ENCODE results near the gene ACTN3.

ACTN3 gene

GRCh38 chr11:66550887-66551286 lies 4.2 kb downstream of the ACTN3 start:
- no peaks in the 10 kb centered on the region for H3K36me3 ChIP-seq (ENCODE audit: insufficient read depth, insufficient read length, low read length)
- no peak for TF ChIP-seq YY1 (IDR thresholded peaks at IDR 0.05; ENCODE audit: insufficient read depth, insufficient read length)

GRCh38 chr11:66554602-66555001 lies 7.9 kb downstream of the ACTN3 start:
- no peak for DNase-seq (ENCODE audit: low read depth, low spot score)
- TF ChIP-seq SUZ12 (IDR thresholded peaks at IDR 0.05; ENCODE audit: extremely low read depth, insufficient read depth, insufficient read length): no peak
- no peak for TF ChIP-seq ZNF274 (IDR thresholded peaks at IDR 0.05; ENCODE audit: low read depth, low read length)
- TF ChIP-seq YY1 (IDR thresholded peaks at IDR 0.05; ENCODE audit: insufficient read depth, insufficient read length): no peak
- Histone ChIP-seq H3K4me1 (ENCODE audit: insufficient read depth, insufficient read length) (peaks cover 9% of the 10 kb centered on the region), H3K36me3 (ENCODE audit: insufficient read depth, insufficient read length, low read length) (no peaks in the 10 kb centered on the region), H3K9ac (ENCODE audit: insufficient read length, low read depth) (no peak overlapping the region), H3K9me3 (ENCODE audit: insufficient read depth, low read length) (no peaks in the 10 kb centered on the region), H3K27me3 (ENCODE audit: insufficient read depth, insufficient read length) (no peaks in the 10 kb centered on the region), H3K4me3 (ENCODE audit: insufficient read length, low read depth) (no peak overlapping the region)

More at GRCh38 chr11:66550887-66551286, 4.2 kb downstream of the ACTN3 start:
- DNase-seq (ENCODE audit: low read depth, low spot score): no peak
- peaks cover 7% of the 10 kb centered on the region for H3K4me1 ChIP-seq (ENCODE audit: insufficient read depth, insufficient read length)
- no peak overlapping the region for H3K9ac ChIP-seq (ENCODE audit: insufficient read length, low read depth)
- no peaks in the 10 kb centered on the region for H3K27me3 ChIP-seq (ENCODE audit: insufficient read depth, insufficient read length)
- no peaks in the 10 kb centered on the region for H3K9me3 ChIP-seq (ENCODE audit: insufficient read depth, low read length)
- no peak overlapping the region for H3K4me3 ChIP-seq (ENCODE audit: insufficient read length, low read depth)

DNA sequence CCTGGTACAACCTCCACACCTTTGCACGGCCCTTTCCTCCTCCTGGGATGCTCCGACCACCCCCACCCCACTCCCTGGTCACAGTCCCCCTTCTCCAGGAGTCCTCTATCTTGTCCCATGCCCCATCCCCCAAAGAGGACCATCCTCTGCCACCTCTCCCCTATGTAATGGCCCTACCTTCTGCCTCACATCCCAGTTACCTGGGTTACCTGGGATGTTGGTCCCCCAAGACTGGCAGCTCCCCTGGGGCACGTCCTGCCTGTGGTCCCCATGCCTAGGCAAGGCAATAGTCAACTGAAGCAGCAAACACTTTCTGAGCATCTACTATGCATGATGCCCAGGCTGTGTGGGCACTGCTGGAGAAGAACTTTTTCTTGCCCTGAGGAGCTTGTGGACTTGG lies 8.7 kb downstream of the ACTN3 start:
- H3K9ac ChIP-seq (ENCODE audit: insufficient read length, low read depth): no peak overlapping the region
- peaks cover 9% of the 10 kb centered on the region for H3K4me1 ChIP-seq (ENCODE audit: insufficient read depth, insufficient read length)
- TF ChIP-seq ZNF274 (IDR thresholded peaks at IDR 0.05; ENCODE audit: low read depth, low read length) (no peak), SUZ12 (IDR thresholded peaks at IDR 0.05; ENCODE audit: extremely low read depth, insufficient read depth, insufficient read length) (no peak), YY1 (IDR thresholded peaks at IDR 0.05; ENCODE audit: insufficient read depth, insufficient read length) (no peak)
- no peak for DNase-seq (ENCODE audit: low read depth, low spot score)
- H3K9me3 ChIP-seq (ENCODE audit: insufficient read depth, low read length): no peaks in the 10 kb centered on the region
- H3K4me3 ChIP-seq (ENCODE audit: insufficient read length, low read depth): no peak overlapping the region
- no peaks in the 10 kb centered on the region for H3K36me3 ChIP-seq (ENCODE audit: insufficient read depth, insufficient read length, low read length)
- H3K27me3 ChIP-seq (ENCODE audit: insufficient read depth, insufficient read length): no peaks in the 10 kb centered on the region

DNA sequence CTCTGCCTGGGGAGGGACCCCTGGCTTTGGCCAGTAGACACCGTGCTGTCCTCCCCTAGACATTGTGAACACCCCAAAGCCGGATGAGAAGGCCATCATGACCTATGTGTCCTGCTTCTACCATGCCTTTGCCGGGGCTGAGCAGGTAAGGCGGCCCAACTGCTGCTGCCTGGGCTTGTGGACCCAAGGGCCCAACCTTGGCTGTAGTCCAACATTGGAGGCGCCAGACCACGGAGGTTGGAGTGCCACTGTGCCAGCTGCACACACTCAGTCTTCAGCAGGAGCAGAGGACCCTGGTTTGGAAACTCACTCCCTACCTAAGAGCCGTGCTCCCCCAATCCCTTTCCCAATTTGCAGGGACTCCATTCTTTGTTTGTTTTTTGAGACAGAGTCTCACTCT lies 9.4 kb downstream of the ACTN3 start:
- H3K9ac ChIP-seq (ENCODE audit: insufficient read length, low read depth): no peak overlapping the region
- no peaks in the 10 kb centered on the region for H3K27me3 ChIP-seq (ENCODE audit: insufficient read depth, insufficient read length)
- no peak overlapping the region for H3K4me3 ChIP-seq (ENCODE audit: insufficient read length, low read depth)
- DNase-seq (ENCODE audit: low read depth, low spot score): no peak
- TF ChIP-seq ZNF274 (IDR thresholded peaks at IDR 0.05; ENCODE audit: low read depth, low read length) (no peak), YY1 (IDR thresholded peaks at IDR 0.05; ENCODE audit: insufficient read depth, insufficient read length) (no peak), SUZ12 (IDR thresholded peaks at IDR 0.05; ENCODE audit: extremely low read depth, insufficient read depth, insufficient read length) (no peak)
- no peaks in the 10 kb centered on the region for H3K36me3 ChIP-seq (ENCODE audit: insufficient read depth, insufficient read length, low read length)
- peaks cover 8% of the 10 kb centered on the region for H3K4me1 ChIP-seq (ENCODE audit: insufficient read depth, insufficient read length)
- H3K9me3 ChIP-seq (ENCODE audit: insufficient read depth, low read length): no peaks in the 10 kb centered on the region

DNA sequence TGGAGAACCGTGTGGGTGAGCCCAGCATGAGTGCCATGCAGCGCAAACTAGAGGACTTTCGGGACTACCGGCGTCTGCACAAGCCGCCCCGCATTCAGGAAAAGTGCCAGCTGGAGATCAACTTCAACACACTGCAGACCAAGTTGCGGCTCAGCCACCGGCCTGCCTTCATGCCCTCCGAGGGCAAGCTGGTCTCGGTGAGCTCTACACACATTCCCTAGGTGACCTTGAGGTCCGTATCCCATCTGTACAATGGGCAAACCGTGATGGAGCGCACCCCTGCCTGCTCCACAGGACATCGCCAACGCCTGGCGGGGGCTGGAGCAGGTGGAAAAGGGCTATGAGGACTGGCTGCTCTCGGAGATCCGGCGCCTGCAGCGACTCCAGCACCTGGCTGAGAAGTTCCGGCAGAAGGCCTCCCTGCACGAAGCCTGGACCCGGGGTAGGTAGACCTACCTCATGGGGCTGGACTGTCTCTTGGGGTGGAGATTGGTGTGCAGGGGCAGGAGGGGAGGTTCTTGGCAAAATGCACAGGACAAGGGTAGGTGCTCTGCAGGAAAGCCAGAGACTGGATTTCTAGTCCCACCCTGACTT lies 11.1 kb downstream of the ACTN3 start:
- TF ChIP-seq SUZ12 (IDR thresholded peaks at IDR 0.05; ENCODE audit: extremely low read depth, insufficient read depth, insufficient read length): no peak
- TF ChIP-seq YY1 (IDR thresholded peaks at IDR 0.05; ENCODE audit: insufficient read depth, insufficient read length): no peak
- no peak for TF ChIP-seq ZNF274 (IDR thresholded peaks at IDR 0.05; ENCODE audit: low read depth, low read length)
- Histone ChIP-seq H3K4me3 (ENCODE audit: insufficient read length, low read depth) (no peak overlapping the region), H3K9me3 (ENCODE audit: insufficient read depth, low read length) (no peaks in the 10 kb centered on the region), H3K36me3 (ENCODE audit: insufficient read depth, insufficient read length, low read length) (no peaks in the 10 kb centered on the region), H3K4me1 (ENCODE audit: insufficient read depth, insufficient read length) (peaks cover 4% of the 10 kb centered on the region), H3K27me3 (ENCODE audit: insufficient read depth, insufficient read length) (no peaks in the 10 kb centered on the region), H3K9ac (ENCODE audit: insufficient read length, low read depth) (no peak overlapping the region)
- no peak for DNase-seq (ENCODE audit: low read depth, low spot score)

GRCh38 chr11:66559142-66559865 lies 12.6 kb downstream of the ACTN3 start:
- no peaks in the 10 kb centered on the region for H3K27me3 ChIP-seq (ENCODE audit: insufficient read depth, insufficient read length)
- no peak for TF ChIP-seq ZNF274 (IDR thresholded peaks at IDR 0.05; ENCODE audit: low read depth, low read length)
- no peak for TF ChIP-seq SUZ12 (IDR thresholded peaks at IDR 0.05; ENCODE audit: extremely low read depth, insufficient read depth, insufficient read length)
- no peak for TF ChIP-seq YY1 (IDR thresholded peaks at IDR 0.05; ENCODE audit: insufficient read depth, insufficient read length)
- H3K9ac ChIP-seq (ENCODE audit: insufficient read length, low read depth): no peak overlapping the region
- no peak overlapping the region for H3K4me3 ChIP-seq (ENCODE audit: insufficient read length, low read depth)
- no peaks in the 10 kb centered on the region for H3K9me3 ChIP-seq (ENCODE audit: insufficient read depth, low read length)
- DNase-seq (ENCODE audit: low read depth, low spot score): no peak
- no peaks in the 10 kb centered on the region for H3K36me3 ChIP-seq (ENCODE audit: insufficient read depth, insufficient read length, low read length)
- peaks cover 4% of the 10 kb centered on the region for H3K4me1 ChIP-seq (ENCODE audit: insufficient read depth, insufficient read length)

GRCh38 chr11:66559866-66560676 lies 13.4 kb downstream of the ACTN3 start:
- Histone ChIP-seq H3K4me1 (ENCODE audit: insufficient read depth, insufficient read length) (peaks cover 4% of the 10 kb centered on the region), H3K9me3 (ENCODE audit: insufficient read depth, low read length) (no peaks in the 10 kb centered on the region), H3K27me3 (ENCODE audit: insufficient read depth, insufficient read length) (no peaks in the 10 kb centered on the region), H3K9ac (ENCODE audit: insufficient read length, low read depth) (no peak overlapping the region), H3K36me3 (ENCODE audit: insufficient read depth, insufficient read length, low read length) (no peaks in the 10 kb centered on the region), H3K4me3 (ENCODE audit: insufficient read length, low read depth) (no peak overlapping the region)
- TF ChIP-seq YY1 (IDR thresholded peaks at IDR 0.05; ENCODE audit: insufficient read depth, insufficient read length): no peak
- no peak for TF ChIP-seq SUZ12 (IDR thresholded peaks at IDR 0.05; ENCODE audit: extremely low read depth, insufficient read depth, insufficient read length)
- no peak for TF ChIP-seq ZNF274 (IDR thresholded peaks at IDR 0.05; ENCODE audit: low read depth, low read length)
- DNase-seq (ENCODE audit: low read depth, low spot score): no peak
